Testis (tissue), 2 donors: ENCODE data around the gene MCF2L.

Experiments
- POLR2A ChIP-seq: fragments of 450-650 bp; IDR thresholded peaks from one replicate; pipeline ENCODE4 v1.6.1; 2017; ENCODE audit warnings: antibody characterized with exemption, mild to moderate bottlenecking, moderate library complexity
- TF ChIP-seq, protein P1 (sequence below), 3 experiments: fragments of 450-650 bp in 2 of 3; fragments of 200-600 bp in 1 of 3; sonication (generic) in 1 of 3; IDR thresholded peaks; one replicate each; pipeline ENCODE4 v1.5.1; 2016 to 2019; ENCODE audit warnings: antibody characterized with exemption in 3 of 3, mild to moderate bottlenecking in 2 of 3, moderate library complexity in 1 of 3

GRCh38 chr13:113069861-113070805 lies 101.1 kb downstream of the MCF2L start:
- TF ChIP-seq, protein P1, sequence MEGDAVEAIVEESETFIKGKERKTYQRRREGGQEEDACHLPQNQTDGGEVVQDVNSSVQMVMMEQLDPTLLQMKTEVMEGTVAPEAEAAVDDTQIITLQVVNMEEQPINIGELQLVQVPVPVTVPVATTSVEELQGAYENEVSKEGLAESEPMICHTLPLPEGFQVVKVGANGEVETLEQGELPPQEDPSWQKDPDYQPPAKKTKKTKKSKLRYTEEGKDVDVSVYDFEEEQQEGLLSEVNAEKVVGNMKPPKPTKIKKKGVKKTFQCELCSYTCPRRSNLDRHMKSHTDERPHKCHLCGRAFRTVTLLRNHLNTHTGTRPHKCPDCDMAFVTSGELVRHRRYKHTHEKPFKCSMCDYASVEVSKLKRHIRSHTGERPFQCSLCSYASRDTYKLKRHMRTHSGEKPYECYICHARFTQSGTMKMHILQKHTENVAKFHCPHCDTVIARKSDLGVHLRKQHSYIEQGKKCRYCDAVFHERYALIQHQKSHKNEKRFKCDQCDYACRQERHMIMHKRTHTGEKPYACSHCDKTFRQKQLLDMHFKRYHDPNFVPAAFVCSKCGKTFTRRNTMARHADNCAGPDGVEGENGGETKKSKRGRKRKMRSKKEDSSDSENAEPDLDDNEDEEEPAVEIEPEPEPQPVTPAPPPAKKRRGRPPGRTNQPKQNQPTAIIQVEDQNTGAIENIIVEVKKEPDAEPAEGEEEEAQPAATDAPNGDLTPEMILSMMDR (IDR thresholded peaks at IDR 0.05) = no peak
- TF ChIP-seq POLR2A = no peak
